Ishikawa (cell line): Measurements from ENCODE around the gene LRRC10B.

ENCODE experiments used
- CEBPB ChIP-seq: IDR thresholded peaks from 2 replicates; pipeline ENCODE4 v1.6.1; 2012
- CREB1 ChIP-seq: IDR thresholded peaks from 2 replicates; pipeline ENCODE4 v1.6.1; 2012; ENCODE audit warnings: low read depth
- EGR1 ChIP-seq: IDR thresholded peaks from 2 replicates; pipeline ENCODE4 v1.6.1; 2012
- EP300 ChIP-seq: IDR thresholded peaks from 2 replicates; pipeline ENCODE4 v1.6.1; 2012; ENCODE audit warnings: borderline replicate concordance
- FOXM1 ChIP-seq: IDR thresholded peaks from 2 replicates; pipeline ENCODE4 v1.6.1; 2012; ENCODE audit warnings: low read depth, borderline replicate concordance
- MAX ChIP-seq: IDR thresholded peaks from 2 replicates; pipeline ENCODE4 v1.6.1; 2012
- NFIC ChIP-seq: IDR thresholded peaks from 2 replicates; pipeline ENCODE4 v1.6.1; 2012
- RAD21 ChIP-seq: IDR thresholded peaks from 2 replicates; pipeline ENCODE4 v1.6.1; 2012; ENCODE audit warnings: low read depth
- REST ChIP-seq: IDR thresholded peaks from 2 replicates; pipeline ENCODE4 v1.6.1; 2012; ENCODE audit warnings: low read depth, mild to moderate bottlenecking
- TAF1 ChIP-seq: IDR thresholded peaks from 2 replicates; pipeline ENCODE4 v1.6.1; 2012; ENCODE audit warnings: low read depth, mild to moderate bottlenecking
- TCF12 ChIP-seq: IDR thresholded peaks from 2 replicates; pipeline ENCODE4 v1.6.1; 2012; ENCODE audit warnings: low read depth
- TEAD4 ChIP-seq: IDR thresholded peaks from 2 replicates; pipeline ENCODE4 v1.6.1; 2012
- USF1 ChIP-seq: IDR thresholded peaks from 2 replicates; pipeline ENCODE4 v1.6.1; 2012
- YY1 ChIP-seq: IDR thresholded peaks from 2 replicates; pipeline ENCODE4 v1.6.1; 2012; ENCODE audit warnings: low read depth
- ZBTB7A ChIP-seq: IDR thresholded peaks from 2 replicates; pipeline ENCODE4 v1.6.1; 2012; ENCODE audit warnings: low read depth

The LRRC10B gene

GRCh38 chr11:61543606-61544306 is 35.2 kb downstream of the LRRC10B start:
- TF ChIP-seq RAD21: no peak
- TF ChIP-seq TCF12: no peak
- TF ChIP-seq FOXM1: no peak
- TF ChIP-seq EP300: no peak
- TF ChIP-seq TEAD4: no peak

- TF ChIP-seq NFIC: no peak
- no peak for TF ChIP-seq FOXM1
- TF ChIP-seq MAX: no peak
- TF ChIP-seq TEAD4: no peak
- TF ChIP-seq ZBTB7A: no peak
- TF ChIP-seq CREB1: no peak
- no peak for TF ChIP-seq USF1
These were observed 35.9 kb downstream of the LRRC10B start for GRCh38 chr11:61544466-61544865.

GRCh38 chr11:61545341-61545740 is 36.8 kb downstream of the LRRC10B start:
- TF ChIP-seq ZBTB7A (no peak), YY1 (no peak), TAF1 (no peak), TEAD4 (no peak), REST (no peak), NFIC (no peak), CEBPB (no peak), RAD21 (no peak), TCF12 (no peak), FOXM1 (no peak), CREB1 (no peak)

- TF ChIP-seq TEAD4 (no peak), REST (no peak), TCF12 (no peak), MAX (no peak), RAD21 (no peak), USF1 (no peak), NFIC (no peak), TAF1 (no peak), EP300 (no peak), FOXM1 (no peak)
These were observed 37.4 kb downstream of the LRRC10B start for GRCh38 chr11:61545921-61546320.

- TF ChIP-seq TCF12 (no peak), NFIC (no peak), EGR1 (no peak), RAD21 (no peak), FOXM1 (no peak), USF1 (no peak), EP300 (no peak), REST (no peak), MAX (no peak), CREB1 (no peak), CEBPB (no peak), TEAD4 (no peak), ZBTB7A (no peak), YY1 (no peak)
These were observed 38.1 kb downstream of the LRRC10B start for GRCh38 chr11:61546663-61547062.
